ENCODE measurements around the gene ENAM. TPM values are rescaled to one million over a fixed set of nuclear protein-coding genes. Genes with fewer than 3 reads are reported as not detected.
"Not testable (repeated sequence)": the region's sequence is repeated elsewhere in the genome, so short reads cannot be mapped to it uniquely, and the experiment has no call there.

The ENAM gene
- total and polyA plus RNA-seq, 9 donors: 1.4 to 4.2 (median 2.2) TPM

DNA sequence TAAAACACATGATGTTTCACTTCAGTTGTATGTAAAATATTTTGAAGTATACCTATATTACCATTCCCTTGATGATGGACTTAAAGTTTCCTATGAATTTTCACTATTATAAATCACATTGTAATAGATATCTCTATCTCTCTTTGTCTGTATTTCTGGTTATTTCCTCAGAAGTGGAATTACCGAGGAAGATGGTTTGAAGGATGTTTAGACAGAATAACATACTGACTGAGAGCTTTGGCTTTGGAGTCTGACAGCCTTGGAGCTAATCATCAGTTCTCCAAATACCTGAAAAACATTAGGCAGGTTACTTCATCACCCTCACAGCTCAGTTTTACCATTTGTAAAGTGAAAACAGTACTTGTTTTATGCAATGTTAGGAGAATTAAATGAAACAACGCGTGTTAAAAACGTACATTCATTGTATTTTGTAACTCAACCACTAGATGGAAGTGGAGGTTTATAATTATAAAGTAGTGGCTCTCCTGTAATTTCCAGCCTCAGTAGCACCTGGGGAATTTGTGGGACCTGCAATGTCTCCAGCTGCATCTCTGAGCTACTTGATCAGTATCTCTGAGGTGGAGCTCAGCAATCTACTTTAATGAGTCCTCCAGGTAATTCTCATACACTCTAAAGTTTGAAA is 23.4 kb downstream of the ENAM start:
- H3K27ac ChIP-seq (ENCODE audit: low read length): no peak overlapping the region
- H3K4me1 ChIP-seq (ENCODE audit: control insufficient read depth, insufficient read depth, low read length): no peaks in the 10 kb centered on the region
- H3K4me3 ChIP-seq (ENCODE audit: low read length): no peak overlapping the region
- H3K27me3 ChIP-seq (ENCODE audit: control insufficient read depth, insufficient read depth, low read length): no peaks in the 10 kb centered on the region
- peak; percentile 48 for DNase-seq
- no peaks in the 10 kb centered on the region for H3K9me3 ChIP-seq (replicated peaks; ENCODE audit: control insufficient read depth, low read depth, low read length)
- no peaks in the 10 kb centered on the region for H3K36me3 ChIP-seq (ENCODE audit: control insufficient read depth, insufficient read depth, low read length)
- WGBS (ENCODE audit: insufficient coverage): no CpG with 5 or more reads among the region's 4 CpGs

DNA sequence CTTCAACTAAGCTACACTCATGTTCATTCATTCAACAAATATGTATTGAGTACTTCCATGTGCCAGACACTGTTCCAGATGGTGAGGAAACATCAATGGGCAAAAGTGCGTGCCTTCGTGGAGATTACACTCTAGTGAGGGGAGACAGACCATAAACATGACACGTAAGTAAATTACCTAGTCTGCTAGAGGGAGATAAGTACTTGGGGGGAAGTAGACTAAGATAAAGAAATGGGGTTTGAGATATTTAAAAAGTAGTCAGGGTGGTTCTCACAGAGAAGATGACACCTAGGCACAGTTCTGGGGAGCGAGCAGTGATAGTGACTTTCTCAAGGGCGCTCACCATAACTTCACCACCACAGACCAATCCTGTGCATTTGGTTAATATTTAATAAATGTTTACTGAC is 26.1 kb downstream of the ENAM start:
- H3K27ac ChIP-seq (ENCODE audit: low read length): no peak overlapping the region
- H3K36me3 ChIP-seq (ENCODE audit: control insufficient read depth, insufficient read depth, low read length): no peaks in the 10 kb centered on the region
- no peaks in the 10 kb centered on the region for H3K9me3 ChIP-seq (replicated peaks; ENCODE audit: control insufficient read depth, low read depth, low read length)
- no peaks in the 10 kb centered on the region for H3K4me1 ChIP-seq (ENCODE audit: control insufficient read depth, insufficient read depth, low read length)
- H3K27me3 ChIP-seq (ENCODE audit: control insufficient read depth, insufficient read depth, low read length): no peaks in the 10 kb centered on the region
- WGBS (ENCODE audit: insufficient coverage): 60% methylated on average over 1 of the region's 5 CpGs
- no peak for DNase-seq
- H3K4me3 ChIP-seq (ENCODE audit: low read length): no peak overlapping the region

DNA sequence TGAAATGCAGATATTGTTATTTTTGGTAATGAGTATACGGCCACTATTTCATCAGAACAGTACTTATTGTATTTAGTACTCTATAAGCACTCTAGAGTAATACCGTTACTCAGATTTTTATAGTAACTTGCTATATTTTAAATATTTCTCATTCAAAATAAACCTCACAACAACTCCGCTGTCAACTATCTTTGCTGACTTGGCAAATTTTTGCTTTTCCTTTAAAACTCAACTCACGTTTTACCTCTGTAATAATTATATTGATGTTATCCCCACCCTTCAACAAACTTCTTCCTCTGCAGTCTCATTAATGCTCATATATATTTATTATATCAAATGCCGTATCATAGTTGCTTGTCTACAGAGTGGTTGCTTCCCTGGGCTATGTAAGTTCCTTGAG is 28.8 kb downstream of the ENAM start:
- no peak overlapping the region for H3K27ac ChIP-seq (ENCODE audit: low read length)
- WGBS (ENCODE audit: insufficient coverage): no CpG with 5 or more reads among the region's 5 CpGs
- no peak overlapping the region for H3K4me3 ChIP-seq (ENCODE audit: low read length)
- H3K27me3 ChIP-seq (ENCODE audit: control insufficient read depth, insufficient read depth, low read length): no peaks in the 10 kb centered on the region
- H3K4me1 ChIP-seq (ENCODE audit: control insufficient read depth, insufficient read depth, low read length): no peaks in the 10 kb centered on the region
- H3K9me3 ChIP-seq (replicated peaks; ENCODE audit: control insufficient read depth, low read depth, low read length): no peaks in the 10 kb centered on the region
- DNase-seq: no peak
- H3K36me3 ChIP-seq (ENCODE audit: control insufficient read depth, insufficient read depth, low read length): no peaks in the 10 kb centered on the region

DNA sequence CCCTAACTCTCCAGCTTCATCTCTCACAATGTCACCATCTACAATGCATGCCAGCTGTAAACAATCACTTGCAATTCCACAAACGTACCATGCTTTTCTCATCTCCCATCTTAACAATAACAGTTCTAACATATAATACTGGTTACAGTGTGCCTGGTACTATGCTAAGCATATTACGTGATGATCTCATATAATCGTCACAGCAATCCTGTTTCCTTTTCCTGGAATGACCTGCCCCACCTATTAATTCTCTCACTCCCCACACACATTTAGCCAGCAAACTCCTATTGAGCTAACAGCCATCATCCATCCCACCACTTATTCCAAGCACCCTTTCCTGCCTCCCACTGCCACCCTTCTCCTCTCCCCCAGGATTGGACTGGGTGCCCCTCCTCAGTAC is 29.9 kb downstream of the ENAM start:
- DNase-seq: no peak
- Histone ChIP-seq H3K9me3 (replicated peaks; ENCODE audit: control insufficient read depth, low read depth, low read length) (no peaks in the 10 kb centered on the region), H3K27ac (ENCODE audit: low read length) (no peak overlapping the region)

DNA sequence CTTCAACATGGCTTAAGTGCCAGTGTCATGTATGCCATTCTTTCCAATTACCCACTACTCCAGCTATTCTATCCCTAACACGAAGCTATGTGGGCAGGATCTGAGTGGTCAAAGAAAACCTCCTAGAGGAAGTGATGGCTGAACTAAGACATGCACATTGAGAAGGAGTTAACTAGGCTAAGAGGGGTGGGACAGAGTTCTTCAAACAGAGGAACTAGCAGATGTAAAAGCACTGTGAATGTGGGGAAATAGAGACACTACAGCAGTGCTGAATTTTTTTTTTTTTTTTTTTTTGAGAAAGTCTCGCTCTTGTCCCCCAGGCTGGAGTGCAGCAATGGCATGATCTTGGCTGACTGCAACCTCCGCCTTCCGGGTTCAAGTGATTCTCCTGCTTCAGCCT is 31.6 kb downstream of the ENAM start:
- DNase-seq: no peak
- H3K9me3 ChIP-seq (replicated peaks; ENCODE audit: control insufficient read depth, low read depth, low read length): no peaks in the 10 kb centered on the region
- H3K36me3 ChIP-seq (ENCODE audit: control insufficient read depth, insufficient read depth, low read length): no peaks in the 10 kb centered on the region
- no peaks in the 10 kb centered on the region for H3K4me1 ChIP-seq (ENCODE audit: control insufficient read depth, insufficient read depth, low read length)
- 90% methylated on average over 2 of the region's 4 CpGs for WGBS (ENCODE audit: insufficient coverage)
- no peak overlapping the region for H3K27ac ChIP-seq (ENCODE audit: low read length)
- H3K27me3 ChIP-seq (ENCODE audit: control insufficient read depth, insufficient read depth, low read length): no peaks in the 10 kb centered on the region
- no peak overlapping the region for H3K4me3 ChIP-seq (ENCODE audit: low read length)

More for the DNA sequence above, 29.9 kb downstream of the ENAM start:
- no peak overlapping the region for H3K4me3 ChIP-seq (ENCODE audit: low read length)
- no peaks in the 10 kb centered on the region for H3K4me1 ChIP-seq (ENCODE audit: control insufficient read depth, insufficient read depth, low read length)
- H3K27me3 ChIP-seq (ENCODE audit: control insufficient read depth, insufficient read depth, low read length): no peaks in the 10 kb centered on the region
- 77% methylated on average over 2 of the region's 3 CpGs for WGBS (ENCODE audit: insufficient coverage)
- H3K36me3 ChIP-seq (ENCODE audit: control insufficient read depth, insufficient read depth, low read length): no peaks in the 10 kb centered on the region

GRCh38 chr4:70661309-70661922 is 32.9 kb downstream of the ENAM start:
- not testable (repeated sequence) for H3K27me3 ChIP-seq (ENCODE audit: control insufficient read depth, insufficient read depth, low read length); H3K36me3 ChIP-seq (ENCODE audit: control insufficient read depth, insufficient read depth, low read length); H3K9me3 ChIP-seq (replicated peaks; ENCODE audit: control insufficient read depth, low read depth, low read length); H3K27ac ChIP-seq (ENCODE audit: low read length); H3K4me3 ChIP-seq (ENCODE audit: low read length); H3K4me1 ChIP-seq (ENCODE audit: control insufficient read depth, insufficient read depth, low read length); DNase-seq
- WGBS (ENCODE audit: insufficient coverage): 82% methylated on average over 1 of the region's 5 CpGs

DNA sequence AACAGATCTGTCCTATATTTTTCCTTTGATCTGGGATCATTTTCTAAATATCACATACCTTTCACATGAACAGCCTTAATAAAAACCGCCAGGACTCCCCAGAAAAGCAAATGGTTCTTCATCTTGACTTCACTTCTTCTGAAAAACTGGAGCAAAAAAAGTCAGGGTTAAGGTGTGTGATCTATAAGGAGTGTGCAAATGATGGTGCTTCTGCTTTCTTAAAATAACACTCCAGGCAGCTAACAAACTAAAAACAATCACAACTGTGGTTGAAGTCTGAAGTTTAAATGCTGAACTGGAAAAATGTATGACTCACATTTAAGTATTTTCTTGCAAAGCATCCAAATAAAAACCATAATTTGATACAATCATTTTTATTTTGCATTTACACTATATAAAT is 37.8 kb downstream of the ENAM start, which contains the start of gene JCHAIN:
JCHAIN (minus strand) TSS at position 140 of the 400 bp plus-strand sequence; CDS start at position 122, 18 bp downstream.
- Histone ChIP-seq H3K27me3 (ENCODE audit: control insufficient read depth, insufficient read depth, low read length) (no peaks in the 10 kb centered on the region), H3K36me3 (ENCODE audit: control insufficient read depth, insufficient read depth, low read length) (no peaks in the 10 kb centered on the region), H3K9me3 (replicated peaks; ENCODE audit: control insufficient read depth, low read depth, low read length) (no peaks in the 10 kb centered on the region), H3K27ac (ENCODE audit: low read length) (no peak within 1 kb of the TSS), H3K4me1 (ENCODE audit: control insufficient read depth, insufficient read depth, low read length) (no peaks in the 10 kb centered on the region), H3K4me3 (ENCODE audit: low read length) (no peak within 1 kb of the TSS)
- peak; percentile 8 for DNase-seq
- WGBS (ENCODE audit: insufficient coverage): no CpG with 5 or more reads among the region's 1 CpG

GRCh38 chr4:70667740-70668535 is 39.4 kb downstream of the ENAM start:
- Histone ChIP-seq H3K9me3 (replicated peaks; ENCODE audit: control insufficient read depth, low read depth, low read length) (no peaks in the 10 kb centered on the region), H3K27ac (ENCODE audit: low read length) (no peak overlapping the region), H3K27me3 (ENCODE audit: control insufficient read depth, insufficient read depth, low read length) (no peaks in the 10 kb centered on the region), H3K4me1 (ENCODE audit: control insufficient read depth, insufficient read depth, low read length) (no peaks in the 10 kb centered on the region), H3K4me3 (ENCODE audit: low read length) (no peak overlapping the region), H3K36me3 (ENCODE audit: control insufficient read depth, insufficient read depth, low read length) (no peaks in the 10 kb centered on the region)
- no peak for DNase-seq
- WGBS (ENCODE audit: insufficient coverage): no CpG with 5 or more reads among the region's 3 CpGs

DNA sequence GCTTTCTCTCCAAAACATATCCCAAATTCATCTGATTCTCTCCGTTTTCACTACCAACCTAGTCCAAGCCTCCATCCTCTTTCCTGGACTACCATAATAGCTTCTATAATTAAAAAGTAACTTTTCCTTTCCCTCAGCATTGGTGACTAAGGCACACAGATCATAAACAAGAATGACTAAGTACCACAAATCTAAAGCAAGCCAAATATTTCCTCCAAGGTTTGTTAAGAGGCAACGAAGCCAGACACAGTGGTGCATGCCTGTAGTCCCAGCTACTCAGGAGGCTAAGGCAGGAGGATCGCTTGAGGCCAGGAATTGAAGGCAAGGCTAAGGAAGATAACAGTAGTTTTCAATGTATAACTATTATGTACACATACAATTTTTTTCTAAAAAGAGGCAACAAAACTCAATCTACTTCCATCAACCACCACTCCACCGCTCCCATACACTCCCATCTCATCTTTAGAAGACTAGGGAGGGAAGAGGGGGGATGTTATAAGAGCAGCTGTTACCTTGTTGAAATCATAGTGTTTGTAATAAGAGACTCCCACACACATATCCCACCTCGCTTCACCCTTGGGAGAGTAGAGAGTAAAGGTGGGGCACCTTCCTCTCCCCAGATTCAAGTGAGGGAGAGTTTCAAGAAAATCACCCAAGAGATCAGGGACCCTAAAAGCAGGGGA is 41.9 kb downstream of the ENAM start:
- 71% methylated on average over 1 of the region's 5 CpGs for WGBS (ENCODE audit: insufficient coverage)
- no peaks in the 10 kb centered on the region for H3K4me1 ChIP-seq (ENCODE audit: control insufficient read depth, insufficient read depth, low read length)
- DNase-seq: no peak
- no peaks in the 10 kb centered on the region for H3K9me3 ChIP-seq (replicated peaks; ENCODE audit: control insufficient read depth, low read depth, low read length)
- H3K27me3 ChIP-seq (ENCODE audit: control insufficient read depth, insufficient read depth, low read length): no peaks in the 10 kb centered on the region
- H3K36me3 ChIP-seq (ENCODE audit: control insufficient read depth, insufficient read depth, low read length): no peaks in the 10 kb centered on the region
- no peak overlapping the region for H3K27ac ChIP-seq (ENCODE audit: low read length)
- H3K4me3 ChIP-seq (ENCODE audit: low read length): no peak overlapping the region

DNA sequence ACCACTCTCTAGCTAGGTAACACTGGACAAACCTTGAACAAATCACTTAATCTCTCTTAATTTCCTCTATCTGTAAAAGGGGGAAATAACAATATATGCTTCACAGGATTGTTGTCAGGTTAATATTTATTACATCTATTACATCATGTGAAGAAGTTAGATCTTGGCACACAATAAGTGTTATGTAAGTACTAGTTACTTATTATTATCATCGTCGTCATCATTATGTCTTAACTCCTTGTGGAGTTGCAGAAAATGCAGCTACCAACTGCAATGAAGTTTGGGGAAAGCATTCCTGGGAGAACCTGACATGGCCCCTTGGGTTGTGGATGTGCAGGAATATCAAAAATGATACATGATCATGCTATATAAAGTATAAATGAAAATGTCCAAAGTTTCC is 42.5 kb downstream of the ENAM start:
- no peak overlapping the region for H3K27ac ChIP-seq (ENCODE audit: low read length)
- no peaks in the 10 kb centered on the region for H3K4me1 ChIP-seq (ENCODE audit: control insufficient read depth, insufficient read depth, low read length)
- no peaks in the 10 kb centered on the region for H3K9me3 ChIP-seq (replicated peaks; ENCODE audit: control insufficient read depth, low read depth, low read length)
- no CpG with 5 or more reads among the region's 2 CpGs for WGBS (ENCODE audit: insufficient coverage)
- no peak overlapping the region for H3K4me3 ChIP-seq (ENCODE audit: low read length)
- no peaks in the 10 kb centered on the region for H3K27me3 ChIP-seq (ENCODE audit: control insufficient read depth, insufficient read depth, low read length)
- no peaks in the 10 kb centered on the region for H3K36me3 ChIP-seq (ENCODE audit: control insufficient read depth, insufficient read depth, low read length)
- DNase-seq: no peak

Measured in muscle of leg (tissue), 11 donors.